Gastrocnemius medialis (tissue), 4 donors: ENCODE measurements around the gene TRIM23. TPM values are rescaled to one million over a fixed set of nuclear protein-coding genes. Genes with fewer than 3 reads are reported as not detected.
"Not testable (repeated sequence)": the region's sequence is repeated elsewhere in the genome, so short reads cannot be mapped to it uniquely, and the experiment has no call there.

Experiments used
- ATAC-seq, 2 donors: fragments of 150-250 bp; one replicate each; pipeline ENCODE4 v1.9.1; 2016
- DNase-seq, 2 donors: peaks; one replicate each; pipeline ENCODE4 v3.0.0-alpha.2; 2019
- H3K27ac ChIP-seq, 4 donors: fragments of 200-600 bp; sonication (generic); 1 replicate in 1 of 4; 2 replicates in 3 of 4; pipeline ENCODE4 v1.5.1; 2016 to 2018; ENCODE audit warnings: mild to moderate bottlenecking in 2 of 4, moderate library complexity in 1 of 4
- H3K27me3 ChIP-seq, 3 donors: fragments of 200-600 bp; sonication (generic) in 2 of 3; 1 replicate in 1 of 3; 2 replicates in 2 of 3; pipeline versions ENCODE4 v1.5.1 to v1.6.0; 2016 to 2019; ENCODE audit warnings: mild to moderate bottlenecking in 1 of 3, moderate library complexity in 1 of 3
- H3K36me3 ChIP-seq, 2 donors: fragments of 200-600 bp; sonication (generic) in 1 of 2; one replicate each; pipeline ENCODE4 v1.5.1; 2017 to 2018
- H3K4me1 ChIP-seq, 2 donors: fragments of 200-600 bp; sonication (generic) in 1 of 2; one replicate each; pipeline ENCODE4 v1.5.1; 2016 to 2017; ENCODE audit warnings: mild to moderate bottlenecking in 2 of 2
- H3K4me3 ChIP-seq, 4 donors: fragments of 200-600 bp; sonication (generic) in 3 of 4; 1 replicate in 1 of 4; 2 replicates in 3 of 4; pipeline ENCODE4 v1.5.1; 2016 to 2019; ENCODE audit warnings: mild to moderate bottlenecking in 2 of 4
- H3K9me3 ChIP-seq, 3 donors: fragments of 200-600 bp; sonication (generic) in 2 of 3; 1 replicate in 1 of 3; 2 replicates in 2 of 3; pipeline ENCODE4 v1.5.1; 2016 to 2019
- POLR2A ChIP-seq, 2 donors: fragments of 450-650 bp; IDR thresholded peaks; one replicate each; pipeline ENCODE4 v1.6.1; 2017; ENCODE audit warnings: antibody characterized with exemption in 2 of 2, mild to moderate bottlenecking in 2 of 2, moderate library complexity in 2 of 2
- in situ Hi-C, 4 donors: fragments of 200-750 bp; cut with MboI; loops; one replicate each; pipeline versions ENCODE4 v1.15.0 to v1.8.0; 2017; ENCODE audit warnings: low sequenced_read_pairs in 4 of 4
- intact Hi-C: fragments of 100-400 bp; cut with DNase I; formaldehyde crosslinking; loops from one replicate; pipeline ENCODE4 v1.15.1; 2023; ENCODE audit warnings: low total_unique reads
- total RNA-seq, 4 donors: library from RNA; depleted of rRNA; stranded (reverse); fragments of >200 nt; gene quantifications; one replicate each; pipeline versions ENCODE4 v1.1.0 to v1.2.3, GENCODE V29; 2016
- TF ChIP-seq, protein P1 (sequence below), 5 experiments: fragments of 450-650 bp in 3 of 5; fragments of 200-600 bp in 2 of 5; sonication (generic) in 2 of 5; IDR thresholded peaks in 4 of 5; conservative IDR thresholded peaks in 1 of 5; 1 replicate in 4 of 5; 2 replicates in 1 of 5; pipeline ENCODE4 v1.5.1; 2016 to 2019; ENCODE audit warnings: antibody characterized with exemption in 5 of 5, mild to moderate bottlenecking in 3 of 5, moderate library complexity in 3 of 5

The TRIM23 gene
- total RNA-seq, 4 donors from 2014 or later, result 17.0 to 26.1 (median 22.1) TPM

- Histone ChIP-seq H3K27me3 (no peaks in the 10 kb centered on the region), H3K4me1 (peaks cover 5 to 6% of the 10 kb centered on the region in 2 donors), H3K27ac (no peak overlapping the region), H3K9me3 (no peaks in the 10 kb centered on the region), H3K36me3 (peaks cover 0 to 5% of the 10 kb centered on the region in 2 donors), H3K4me3 (no peak overlapping the region)
- intact Hi-C loops (no loop called here), in situ Hi-C loops (no loop called here)
- DNase-seq, result no peak
- ATAC-seq, result no peak
- TF ChIP-seq POLR2A (IDR thresholded peaks at IDR 0.05), result no peak
- TF ChIP-seq, protein P1, sequence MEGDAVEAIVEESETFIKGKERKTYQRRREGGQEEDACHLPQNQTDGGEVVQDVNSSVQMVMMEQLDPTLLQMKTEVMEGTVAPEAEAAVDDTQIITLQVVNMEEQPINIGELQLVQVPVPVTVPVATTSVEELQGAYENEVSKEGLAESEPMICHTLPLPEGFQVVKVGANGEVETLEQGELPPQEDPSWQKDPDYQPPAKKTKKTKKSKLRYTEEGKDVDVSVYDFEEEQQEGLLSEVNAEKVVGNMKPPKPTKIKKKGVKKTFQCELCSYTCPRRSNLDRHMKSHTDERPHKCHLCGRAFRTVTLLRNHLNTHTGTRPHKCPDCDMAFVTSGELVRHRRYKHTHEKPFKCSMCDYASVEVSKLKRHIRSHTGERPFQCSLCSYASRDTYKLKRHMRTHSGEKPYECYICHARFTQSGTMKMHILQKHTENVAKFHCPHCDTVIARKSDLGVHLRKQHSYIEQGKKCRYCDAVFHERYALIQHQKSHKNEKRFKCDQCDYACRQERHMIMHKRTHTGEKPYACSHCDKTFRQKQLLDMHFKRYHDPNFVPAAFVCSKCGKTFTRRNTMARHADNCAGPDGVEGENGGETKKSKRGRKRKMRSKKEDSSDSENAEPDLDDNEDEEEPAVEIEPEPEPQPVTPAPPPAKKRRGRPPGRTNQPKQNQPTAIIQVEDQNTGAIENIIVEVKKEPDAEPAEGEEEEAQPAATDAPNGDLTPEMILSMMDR (IDR thresholded peaks at IDR 0.05 in 4 of 5, conservative IDR thresholded peaks at IDR 0.05 in 1 of 5), result no peak
Measured at GRCh38 chr5:65630981-65631380, 6.8 kb upstream of the TRIM23 start.

- Histone ChIP-seq H3K36me3 (peaks cover 0 to 5% of the 10 kb centered on the region in 2 donors), H3K4me1 (peaks cover 29 to 35% of the 10 kb centered on the region in 2 donors), H3K27me3 (no peaks in the 10 kb centered on the region), H3K4me3 (peak overlapping the region; percentile 87 to 98 (median 96)), H3K27ac (peak overlapping the region; percentile 84 to 94 (median 86)), H3K9me3 (no peaks in the 10 kb centered on the region)
- DNase-seq (no peak), ATAC-seq (no peak)
- in situ Hi-C loops (no loop called here), intact Hi-C loops (loop anchor here (5.0 to 10.0 kb wide), 2 partner anchors 97 to 299 kb away; partner anchors contain the start of genes ERBIN, NLN and SGTB)
- no peak for TF ChIP-seq POLR2A (IDR thresholded peaks at IDR 0.05)
- TF ChIP-seq, protein P1 (IDR thresholded peaks at IDR 0.05 in 4 of 5, conservative IDR thresholded peaks at IDR 0.05 in 1 of 5), result no peak
Measured at GRCh38 chr5:65625743-65626142, 1.6 kb upstream of the TRIM23 start.

DNA sequence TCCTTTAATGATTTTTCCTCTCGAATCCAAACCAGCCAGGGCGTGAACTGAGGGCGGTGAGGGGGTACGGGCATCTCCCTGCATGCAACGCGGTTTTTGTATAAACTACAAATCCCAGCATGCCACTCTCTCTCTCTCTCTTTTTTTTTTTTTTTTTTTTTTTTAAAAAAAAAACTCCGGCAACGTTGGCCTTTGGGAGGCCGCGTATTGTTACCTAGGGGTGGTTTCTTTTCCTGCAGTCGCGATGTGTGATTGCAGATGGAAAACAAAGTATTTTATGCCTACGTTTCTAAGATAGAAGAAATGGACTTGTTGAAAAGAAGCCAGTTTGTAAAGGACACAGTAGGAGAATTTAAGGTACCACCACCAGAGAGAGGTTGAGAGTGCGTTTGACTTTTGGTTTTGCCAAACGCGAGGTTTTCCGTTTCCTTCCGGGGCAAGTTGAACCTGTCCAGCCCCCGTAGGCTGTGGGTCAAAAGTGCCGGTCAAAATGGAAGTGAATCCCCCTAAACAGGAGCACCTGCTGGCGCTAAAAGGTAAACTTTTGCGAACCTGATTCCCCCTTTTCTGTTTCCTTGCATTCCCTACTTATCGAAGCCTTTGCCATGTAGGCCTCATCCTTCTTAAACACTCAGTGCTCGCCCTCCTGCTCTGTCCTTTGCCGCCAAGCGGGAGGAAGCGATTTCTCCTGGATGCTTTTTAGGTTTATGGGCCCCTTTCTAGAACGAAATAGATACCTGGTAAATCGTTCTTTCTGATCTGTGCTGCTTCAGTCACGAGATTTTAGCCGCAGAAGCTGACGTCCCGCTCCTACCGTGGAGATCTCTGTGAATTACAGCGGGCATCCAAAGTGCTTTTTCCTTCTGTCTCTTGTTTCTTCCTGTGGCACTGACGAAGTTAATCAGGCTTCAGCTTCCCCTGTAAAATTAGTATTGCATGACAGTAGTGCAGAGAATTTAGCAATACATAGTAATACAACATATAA lies 730 bp upstream of the TRIM23 start, which contains the start of the genes SHLD3 and TRAPPC13:
Gene SHLD3, plus strand, starts transcription at position 457 of the 985 bp plus-strand sequence. CDS start 4,561 bp downstream, outside the sequence.
Gene TRAPPC13, plus strand, starts transcription at position 457 of the 985 bp plus-strand sequence. Its CDS starts 34 bp downstream, at position 491.
- Histone ChIP-seq H3K9me3 (no peaks in the 10 kb centered on the region), H3K4me1 (peaks cover 29 to 35% of the 10 kb centered on the region in 2 donors), H3K27me3 (no peaks in the 10 kb centered on the region), H3K4me3 (peak within 1 kb of the TSS; percentile 87 to 98 (median 96)), H3K27ac (peak within 1 kb of the TSS; percentile 84 to 94 (median 86)), H3K36me3 (peaks cover 0 to 5% of the 10 kb centered on the region in 2 donors)
- intact Hi-C loops (loop anchor here (1.0 to 10.0 kb wide), 4 partner anchors 62 to 519 kb away; partner anchors contain the start of genes CENPK, ERBIN, NLN and PPWD1), in situ Hi-C loops (loop anchor here in 2 of 4 donors (25.0 kb wide), 1 partner anchor 537 kb away; no protein-coding TSS in a partner anchor)
- ATAC-seq, result peak; percentile 94 to 95
- TF ChIP-seq POLR2A (IDR thresholded peaks at IDR 0.05), result peak in 1 of 2 donors; percentile 2
- TF ChIP-seq, protein P1 (IDR thresholded peaks at IDR 0.05 in 4 of 5, conservative IDR thresholded peaks at IDR 0.05 in 1 of 5), result peak in 3 of 5 experiments; percentile 11 to 24 (median 18)
- peak; percentile 79 to 82 for DNase-seq

GRCh38 chr5:65623482-65623881 lies 651 bp downstream of the TRIM23 start:
- no peak for TF ChIP-seq POLR2A (IDR thresholded peaks at IDR 0.05)
- TF ChIP-seq, protein P1 (IDR thresholded peaks at IDR 0.05 in 4 of 5, conservative IDR thresholded peaks at IDR 0.05 in 1 of 5), result no peak
- Histone ChIP-seq H3K9me3 (no peaks in the 10 kb centered on the region), H3K4me1 (peaks cover 35 to 43% of the 10 kb centered on the region in 2 donors), H3K4me3 (peak overlapping the region; percentile 87 to 98 (median 96)), H3K27ac (peak overlapping the region; percentile 84 to 94 (median 86)), H3K27me3 (no peaks in the 10 kb centered on the region), H3K36me3 (no peaks in the 10 kb centered on the region)
- ATAC-seq, result no peak
- no peak for DNase-seq
- in situ Hi-C loops (loop anchor here in 2 of 4 donors (25.0 kb wide), 1 partner anchor 539 kb away; no protein-coding TSS in a partner anchor), intact Hi-C loops (loop anchor here (10.0 kb wide), 1 partner anchor 301 kb away; the partner anchor contains the start of gene ERBIN)

DNA sequence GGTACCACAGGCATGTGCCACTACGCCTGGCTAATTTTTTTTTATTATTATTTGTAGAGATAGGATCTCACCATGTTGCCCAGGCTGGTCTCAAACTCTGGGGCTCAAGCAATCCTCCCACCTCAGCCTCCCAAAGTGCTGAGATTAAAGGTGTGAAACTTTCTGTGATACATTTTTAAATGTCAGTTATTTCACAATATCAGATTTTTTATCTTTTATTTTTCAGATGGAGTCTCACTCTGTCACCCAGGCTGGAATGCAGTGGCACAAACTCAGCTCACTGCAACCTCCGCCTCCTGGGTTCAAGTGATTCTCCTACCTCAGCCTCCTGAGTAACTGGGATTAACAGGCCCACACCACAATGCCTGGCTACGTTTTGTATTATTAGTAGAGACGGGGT lies 2.2 kb downstream of the TRIM23 start:
- not testable (repeated sequence) for H3K27ac ChIP-seq, H3K27me3 ChIP-seq, ATAC-seq, DNase-seq, H3K9me3 ChIP-seq, H3K36me3 ChIP-seq
- in situ Hi-C loops (loop anchor here in 2 of 4 donors (25.0 kb wide), 1 partner anchor 540 kb away; no protein-coding TSS in a partner anchor), intact Hi-C loops (loop anchor here (10.0 kb wide), 1 partner anchor 303 kb away; the partner anchor contains the start of gene ERBIN)
- peak overlapping the region in 1 of 4 donors; percentile 96 for H3K4me3 ChIP-seq
- peaks cover 40 to 43% of the 10 kb centered on the region in 2 donors for H3K4me1 ChIP-seq
